ENCODE results near the gene WFDC1.

The WFDC1 gene

GRCh38 chr16:84270531-84270930 is 24.1 kb upstream of the WFDC1 start:
- TF ChIP-seq CTCF (IDR thresholded peaks at IDR 0.05; ENCODE audit: insufficient read depth, low read length, missing control alignments): no peak
- ChIA-PET POLR2A (no interaction called here), CTCF (interaction anchor here (1.0 kb wide), 1 partner anchor 9 kb away, joined by 3 read pairs; no protein-coding TSS in a partner anchor)
- no peak overlapping the region for H3K4me3 ChIP-seq (ENCODE audit: low read depth, low read length)
- no peak for DNase-seq (ENCODE audit: low read depth, low spot score)

- no peak for TF ChIP-seq CTCF (IDR thresholded peaks at IDR 0.05; ENCODE audit: insufficient read depth, low read length, missing control alignments)
- CTCF ChIA-PET: interaction anchor here (1.0 to 1.1 kb wide), 2 partner anchors 9 to 213 kb away, joined by 3 read pairs; no protein-coding TSS in a partner anchor
- POLR2A ChIA-PET: no interaction called here
Observed at GRCh38 chr16:84271037-84271436, 23.6 kb upstream of the WFDC1 start.

GRCh38 chr16:84271866-84272265 is 22.8 kb upstream of the WFDC1 start:
- TF ChIP-seq CTCF (IDR thresholded peaks at IDR 0.05; ENCODE audit: insufficient read depth, low read length, missing control alignments): no peak
- H3K4me3 ChIP-seq (ENCODE audit: low read depth, low read length): no peak overlapping the region
- CTCF ChIA-PET: interaction anchor here (1.1 kb wide), 1 partner anchor 212 kb away, joined by 3 read pairs; no protein-coding TSS in a partner anchor
- POLR2A ChIA-PET: no interaction called here
- no peak for DNase-seq (ENCODE audit: low read depth, low spot score)

More at GRCh38 chr16:84271037-84271436, 23.6 kb upstream of the WFDC1 start:
- H3K4me3 ChIP-seq (ENCODE audit: low read depth, low read length): no peak overlapping the region
- no peak for DNase-seq (ENCODE audit: low read depth, low spot score)

GRCh38 chr16:84272740-84273320 is 21.8 kb upstream of the WFDC1 start:
- POLR2A ChIA-PET: no interaction called here
- H3K4me3 ChIP-seq (ENCODE audit: low read depth, low read length): no peak overlapping the region
- no peak for DNase-seq (ENCODE audit: low read depth, low spot score)
- TF ChIP-seq CTCF (IDR thresholded peaks at IDR 0.05; ENCODE audit: insufficient read depth, low read length, missing control alignments): no peak
- CTCF ChIA-PET: interaction anchor here (0.7 to 1.1 kb wide), 2 partner anchors 9 to 27 kb away, joined by 3 read pairs; no protein-coding TSS in a partner anchor

- ChIA-PET POLR2A (no interaction called here), CTCF (interaction anchor here (5.3 to 6.4 kb wide), 3 partner anchors 8 to 230 kb away, joined by 45 to 66 read pairs (median 52); partner anchors contain the start of gene MEAK7)
- H3K4me3 ChIP-seq (ENCODE audit: low read depth, low read length): no peak overlapping the region
- DNase-seq (ENCODE audit: low read depth, low spot score): no peak
- TF ChIP-seq CTCF (IDR thresholded peaks at IDR 0.05; ENCODE audit: insufficient read depth, low read length, missing control alignments): no peak
Observed at GRCh38 chr16:84274515-84274914, 20.2 kb upstream of the WFDC1 start.

GRCh38 chr16:84275585-84276151 is 19.0 kb upstream of the WFDC1 start:
- ChIA-PET POLR2A (no interaction called here), CTCF (interaction anchor here (0.6 to 6.4 kb wide), 13 partner anchors 10 to 347 kb away, joined by 3 to 66 read pairs (median 11); partner anchors contain the start of gene MEAK7)
- H3K4me3 ChIP-seq (ENCODE audit: low read depth, low read length): no peak overlapping the region
- no peak for TF ChIP-seq CTCF (IDR thresholded peaks at IDR 0.05; ENCODE audit: insufficient read depth, low read length, missing control alignments)
- DNase-seq (ENCODE audit: low read depth, low spot score): no peak
